ENCODE data around the gene SORBS2. TPM values are rescaled to one million over a fixed set of nuclear protein-coding genes. Genes with fewer than 3 reads are reported as not detected.

Gene SORBS2
- total RNA-seq, 1 experiment from 2014 or later = not detected

- no peak for DNase-seq
- H3K27me3 ChIP-seq = no peaks in the 10 kb centered on the region
- H3K36me3 ChIP-seq = no peaks in the 10 kb centered on the region
- H3K27ac ChIP-seq = no peak overlapping the region
- H3K9me3 ChIP-seq (replicated peaks) = no peaks in the 10 kb centered on the region
- H3K4me3 ChIP-seq = no peak overlapping the region
- no peaks in the 10 kb centered on the region for H3K4me1 ChIP-seq
These were observed 11.6 kb downstream of the SORBS2 start for GRCh38 chr4:185800266-185800945.

- Histone ChIP-seq H3K9me3 (replicated peaks) (no peaks in the 10 kb centered on the region), H3K36me3 (no peaks in the 10 kb centered on the region), H3K27me3 (no peaks in the 10 kb centered on the region), H3K27ac (no peak overlapping the region), H3K4me1 (no peaks in the 10 kb centered on the region), H3K4me3 (no peak overlapping the region)
- no peak for DNase-seq
These were observed 12.6 kb downstream of the SORBS2 start for GRCh38 chr4:185799442-185799841.

DNA sequence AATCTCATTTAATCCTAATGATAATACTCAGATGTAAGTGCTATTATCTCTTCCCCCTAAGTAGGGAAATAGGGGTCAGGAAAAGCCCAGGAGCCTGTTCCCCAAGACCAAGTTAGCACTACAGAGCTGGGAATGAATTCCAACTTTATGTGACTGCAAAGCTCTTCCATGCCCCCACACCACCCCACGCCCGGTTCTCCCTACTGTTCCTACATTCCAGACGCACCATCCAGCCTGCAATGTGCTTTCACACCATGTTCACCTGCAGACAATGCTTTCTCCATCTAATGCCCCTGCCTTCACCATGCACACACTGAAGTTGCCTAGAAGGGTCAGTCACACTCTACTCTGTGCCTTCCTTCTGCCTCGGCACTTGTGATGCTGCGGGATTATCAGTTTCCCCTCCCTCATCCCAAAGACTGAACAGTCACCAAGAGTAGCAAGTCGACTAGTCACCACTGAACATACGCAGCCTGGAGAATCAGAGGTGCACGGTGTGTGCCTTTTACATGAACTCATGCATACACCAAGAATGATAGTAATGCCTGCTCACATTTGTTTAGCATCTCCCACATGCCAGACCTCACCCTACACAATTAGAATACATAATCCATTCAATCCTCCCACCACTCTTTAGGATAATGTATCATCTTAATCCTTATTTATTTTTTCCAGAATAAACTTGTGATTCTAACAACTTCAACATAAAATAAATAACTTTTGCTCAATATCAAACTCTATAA is 14.2 kb downstream of the SORBS2 start:
- Histone ChIP-seq H3K36me3 (no peaks in the 10 kb centered on the region), H3K4me1 (no peaks in the 10 kb centered on the region), H3K9me3 (replicated peaks) (no peaks in the 10 kb centered on the region), H3K27ac (no peak overlapping the region), H3K27me3 (no peaks in the 10 kb centered on the region), H3K4me3 (no peak overlapping the region)
- no peak for DNase-seq

- no peaks in the 10 kb centered on the region for H3K9me3 ChIP-seq (replicated peaks)
- H3K4me3 ChIP-seq = no peak overlapping the region
- no peaks in the 10 kb centered on the region for H3K27me3 ChIP-seq
- peaks cover 2% of the 10 kb centered on the region; the same call in 1 of the 2 replicates for H3K4me1 ChIP-seq
- H3K36me3 ChIP-seq = no peaks in the 10 kb centered on the region
- DNase-seq = no peak
- no peak overlapping the region for H3K27ac ChIP-seq
These were observed 15.0 kb downstream of the SORBS2 start for GRCh38 chr4:185797018-185797417.

DNA sequence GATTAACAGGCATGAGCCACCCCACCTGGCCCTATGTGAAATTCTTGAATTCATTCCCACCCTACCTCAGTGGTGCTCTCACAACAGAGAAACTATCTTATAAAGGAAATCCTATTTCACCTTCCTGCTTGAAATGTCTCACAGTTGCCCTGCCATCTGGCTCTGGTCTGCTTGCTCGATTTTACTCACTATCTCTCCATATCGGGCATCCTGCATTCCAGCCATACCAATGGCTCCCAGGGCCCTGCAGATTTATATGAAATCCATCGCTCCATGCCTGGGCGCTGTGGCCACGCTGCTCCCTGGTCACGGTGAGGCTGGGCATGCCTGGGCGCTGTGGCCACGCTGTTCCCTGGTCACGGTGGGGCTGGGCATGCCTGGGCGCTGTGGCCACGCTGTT is 15.8 kb downstream of the SORBS2 start:
- H3K27ac ChIP-seq = no peak overlapping the region

GRCh38 chr4:185794637-185795036 is 17.4 kb downstream of the SORBS2 start:
- no peaks in the 10 kb centered on the region for H3K27me3 ChIP-seq
- H3K27ac ChIP-seq = no peak overlapping the region

More for the DNA sequence above, 15.8 kb downstream of the SORBS2 start:
- no peaks in the 10 kb centered on the region for H3K27me3 ChIP-seq
- H3K4me1 ChIP-seq = peaks cover 2% of the 10 kb centered on the region; the same call in 1 of the 2 replicates
- H3K36me3 ChIP-seq = no peaks in the 10 kb centered on the region
- H3K4me3 ChIP-seq = no peak overlapping the region
- DNase-seq = no peak
- no peaks in the 10 kb centered on the region for H3K9me3 ChIP-seq (replicated peaks)

DNA sequence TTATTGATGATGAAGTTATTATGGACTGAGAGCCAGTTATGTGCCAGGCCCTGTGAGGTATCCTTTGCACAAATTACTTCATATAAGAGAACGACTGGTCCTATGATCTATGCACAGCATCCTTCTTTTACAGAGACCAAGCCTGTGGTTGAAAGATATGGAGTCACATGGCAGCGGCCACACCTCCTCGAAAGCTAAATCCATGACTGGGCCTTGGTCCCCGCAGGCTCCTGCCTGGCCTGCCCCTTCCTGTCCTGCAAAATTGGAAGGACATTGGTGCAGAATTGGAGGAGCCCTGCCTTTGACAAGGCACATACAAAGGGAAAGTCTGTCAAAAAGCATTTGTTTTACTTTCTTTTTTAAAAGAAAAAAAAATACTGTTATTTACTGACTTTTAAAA is 18.3 kb downstream of the SORBS2 start:
- no peak for DNase-seq
- Histone ChIP-seq H3K27me3 (no peaks in the 10 kb centered on the region), H3K27ac (no peak overlapping the region), H3K36me3 (no peaks in the 10 kb centered on the region), H3K4me3 (no peak overlapping the region), H3K9me3 (replicated peaks) (no peaks in the 10 kb centered on the region), H3K4me1 (peaks cover 2% of the 10 kb centered on the region; the same call in 1 of the 2 replicates)

More at GRCh38 chr4:185794637-185795036, 17.4 kb downstream of the SORBS2 start:
- peaks cover 2% of the 10 kb centered on the region; the same call in 1 of the 2 replicates for H3K4me1 ChIP-seq
- no peaks in the 10 kb centered on the region for H3K9me3 ChIP-seq (replicated peaks)
- H3K4me3 ChIP-seq = no peak overlapping the region
- no peak for DNase-seq
- no peaks in the 10 kb centered on the region for H3K36me3 ChIP-seq

GRCh38 chr4:185793116-185793485 is 18.9 kb downstream of the SORBS2 start:
- Histone ChIP-seq H3K9me3 (replicated peaks) (no peaks in the 10 kb centered on the region), H3K4me1 (peaks cover 2% of the 10 kb centered on the region; the same call in 1 of the 2 replicates), H3K4me3 (no peak overlapping the region), H3K27ac (no peak overlapping the region), H3K27me3 (no peaks in the 10 kb centered on the region), H3K36me3 (no peaks in the 10 kb centered on the region)
- no peak for DNase-seq

- H3K36me3 ChIP-seq = no peaks in the 10 kb centered on the region
- peaks cover 2% of the 10 kb centered on the region; the same call in 1 of the 2 replicates for H3K4me1 ChIP-seq
- no peak overlapping the region for H3K4me3 ChIP-seq
- DNase-seq = peak; percentile 28 to 42
- no peaks in the 10 kb centered on the region for H3K27me3 ChIP-seq
- H3K9me3 ChIP-seq (replicated peaks) = no peaks in the 10 kb centered on the region
- no peak overlapping the region for H3K27ac ChIP-seq
These were observed 19.4 kb downstream of the SORBS2 start for GRCh38 chr4:185792384-185793115.

DNA sequence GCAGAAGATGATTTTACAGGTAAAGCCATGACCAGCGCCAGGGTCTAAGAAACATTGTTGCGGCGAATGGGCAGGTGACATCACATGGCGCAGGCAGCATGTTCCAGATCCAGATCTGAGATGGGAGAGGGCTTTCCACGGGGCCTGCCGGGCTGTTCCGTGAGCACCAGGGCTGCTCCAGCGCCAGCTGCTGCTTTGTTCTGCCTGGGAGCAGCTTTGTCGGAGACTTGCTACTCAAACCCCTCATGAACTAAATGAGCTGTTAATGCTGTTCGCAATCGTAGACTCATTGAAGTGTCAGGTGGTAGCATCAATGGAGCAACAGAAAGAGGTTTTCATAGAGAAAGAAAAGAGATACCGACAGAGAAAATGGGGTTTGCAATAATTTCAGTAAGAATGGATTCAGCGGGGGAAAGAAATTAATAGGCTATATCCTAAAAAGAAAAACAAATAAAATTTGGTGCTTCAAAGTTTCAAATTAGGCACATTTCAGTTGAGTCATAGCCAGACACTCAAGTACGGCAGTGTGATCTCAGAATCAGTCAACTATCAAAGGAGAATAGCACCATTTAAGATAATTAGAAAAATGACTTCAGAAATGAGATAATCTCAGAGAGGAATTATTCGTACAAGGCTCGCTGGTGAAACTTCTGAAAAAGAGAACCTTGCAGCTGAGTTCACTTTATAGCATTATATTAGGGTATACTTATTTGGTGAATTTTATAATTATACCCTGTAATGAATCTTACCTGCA is 23.9 kb downstream of the SORBS2 start:
- no peak overlapping the region for H3K4me3 ChIP-seq
- no peak for DNase-seq
- no peak overlapping the region for H3K27ac ChIP-seq
- peaks cover 2% of the 10 kb centered on the region; the same call in 1 of the 2 replicates for H3K4me1 ChIP-seq
- H3K36me3 ChIP-seq = no peaks in the 10 kb centered on the region
- H3K9me3 ChIP-seq (replicated peaks) = no peaks in the 10 kb centered on the region
- no peaks in the 10 kb centered on the region for H3K27me3 ChIP-seq

DNA sequence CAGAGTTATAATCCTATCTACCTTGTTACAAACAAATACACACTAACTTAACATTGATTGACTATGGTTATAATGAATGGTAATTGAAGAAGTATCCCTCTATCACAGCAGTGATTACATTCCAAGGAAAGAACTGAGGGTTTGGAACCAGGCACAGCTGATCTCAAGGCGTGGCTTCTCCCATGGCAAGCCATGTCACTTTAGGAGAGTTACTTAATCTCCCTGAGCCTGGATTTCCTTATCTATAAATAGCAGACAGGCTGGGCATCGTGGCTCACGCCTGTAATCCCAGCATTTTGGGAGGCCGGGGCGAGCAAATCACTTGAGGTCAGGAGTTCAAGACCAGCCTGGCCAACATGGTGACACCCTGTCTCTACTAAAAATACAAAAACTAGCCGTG is 25.6 kb downstream of the SORBS2 start:
- H3K4me1 ChIP-seq = no peaks in the 10 kb centered on the region
- no peak for DNase-seq

GRCh38 chr4:185783574-185783973 is 28.4 kb downstream of the SORBS2 start:
- no peak for DNase-seq
- H3K27ac ChIP-seq = no peak overlapping the region
- H3K4me1 ChIP-seq = no peaks in the 10 kb centered on the region
- no peak overlapping the region for H3K4me3 ChIP-seq
- H3K36me3 ChIP-seq = no peaks in the 10 kb centered on the region
- H3K27me3 ChIP-seq = no peaks in the 10 kb centered on the region
- no peaks in the 10 kb centered on the region for H3K9me3 ChIP-seq (replicated peaks)

More for the DNA sequence above, 25.6 kb downstream of the SORBS2 start:
- H3K27me3 ChIP-seq = no peaks in the 10 kb centered on the region
- no peaks in the 10 kb centered on the region for H3K9me3 ChIP-seq (replicated peaks)
- no peaks in the 10 kb centered on the region for H3K36me3 ChIP-seq
- no peak overlapping the region for H3K27ac ChIP-seq
- no peak overlapping the region for H3K4me3 ChIP-seq

GRCh38 chr4:185782523-185782922 is 29.5 kb downstream of the SORBS2 start:
- DNase-seq = no peak
- Histone ChIP-seq H3K27me3 (no peaks in the 10 kb centered on the region), H3K4me1 (no peaks in the 10 kb centered on the region), H3K36me3 (no peaks in the 10 kb centered on the region), H3K9me3 (replicated peaks) (no peaks in the 10 kb centered on the region), H3K4me3 (no peak overlapping the region), H3K27ac (no peak overlapping the region)

- Histone ChIP-seq H3K27ac (no peak overlapping the region), H3K4me3 (no peak overlapping the region), H3K36me3 (no peaks in the 10 kb centered on the region), H3K9me3 (replicated peaks) (no peaks in the 10 kb centered on the region), H3K27me3 (no peaks in the 10 kb centered on the region), H3K4me1 (no peaks in the 10 kb centered on the region)
- DNase-seq = no peak
These were observed 30.3 kb downstream of the SORBS2 start for GRCh38 chr4:185781555-185782215.

Data from SJCRH30 (cell line).